ENCODE measurements around the gene NT5DC2. TPM values are rescaled to one million over a fixed set of nuclear protein-coding genes. Genes with fewer than 3 reads are reported as not detected.

The NT5DC2 gene
- polyA plus RNA-seq, 3 donors, result 0.66 to 28.4 (median 0.67) TPM

- Mint-ChIP-seq H3K27me3 (ENCODE audit: low read depth in 3 of 3) (peaks cover 0 to 5% (median 3%) of the 10 kb centered on the region in 3 donors), H3K27ac (peak overlapping the region in 1 of 7 donors; percentile 40), H3K4me1 (no peaks in the 10 kb centered on the region), H3K9me3 (no peaks in the 10 kb centered on the region), H3K4me3 (no peak overlapping the region), H3K36me3 (peaks cover 83 to 97% of the 10 kb centered on the region in 2 donors)
- no peak for DNase-seq
- Histone ChIP-seq H3K36me3 (replicated peaks in 1 of 2; ENCODE audit: control insufficient read depth in 1 of 2, insufficient read depth in 2 of 2, low read length in 2 of 2) (peaks cover 99% of the 10 kb centered on the region in 2 donors), H3K27me3 (ENCODE audit: control insufficient read depth in 2 of 2, insufficient read depth in 2 of 2, low read length in 2 of 2) (no peaks in the 10 kb centered on the region), H3K79me2 (ENCODE audit: insufficient read depth, low read length) (no peaks in the 10 kb centered on the region), H4K20me1 (ENCODE audit: insufficient read depth, low read length) (peaks cover 17% of the 10 kb centered on the region), H3K9ac (ENCODE audit: insufficient read depth, low read length, poor library complexity, severe bottlenecking) (no peak overlapping the region), H2AFZ (ENCODE audit: insufficient read depth, low read depth, low read length, poor library complexity, severe bottlenecking) (no peak overlapping the region), H3K9me3 (replicated peaks in 1 of 2; ENCODE audit: control insufficient read depth in 1 of 2, insufficient read depth in 1 of 2, low read length in 2 of 2) (no peaks in the 10 kb centered on the region), H3K4me3 (replicated peaks in 1 of 3; ENCODE audit: low read depth in 2 of 3, low read length in 3 of 3) (no peak overlapping the region), H3K4me2 (replicated peaks; ENCODE audit: extremely low read depth, low read length, poor library complexity, severe bottlenecking) (no peak overlapping the region), H3K4me1 (ENCODE audit: control insufficient read depth in 1 of 2, insufficient read depth in 2 of 2, low read length in 2 of 2) (no peaks in the 10 kb centered on the region), H3K27ac (ENCODE audit: low read depth in 1 of 2, low read length in 2 of 2) (no peak overlapping the region)
- WGBS (ENCODE audit: insufficient coverage), result 93% methylated on average over 19 of the region's 19 CpGs
- TF ChIP-seq CTCF (IDR thresholded peaks at IDR 0.05), result no peak
- intact Hi-C loops (cut with micrococcal nuclease), result no loop called here
These were observed 17.0 kb downstream of the NT5DC2 start for GRCh38 chr3:52516509-52517195.

- no peaks in the 10 kb centered on the region for H3K4me1 Mint-ChIP-seq
- H3K4me3 ChIP-seq (replicated peaks in 1 of 3; ENCODE audit: low read depth in 2 of 3, low read length in 3 of 3), result no peak overlapping the region
- no peaks in the 10 kb centered on the region for H3K27me3 ChIP-seq (ENCODE audit: control insufficient read depth in 2 of 2, insufficient read depth in 2 of 2, low read length in 2 of 2)
- no peaks in the 10 kb centered on the region for H3K9me3 ChIP-seq (replicated peaks in 1 of 2; ENCODE audit: control insufficient read depth in 1 of 2, insufficient read depth in 1 of 2, low read length in 2 of 2)
- H3K79me2 ChIP-seq (ENCODE audit: insufficient read depth, low read length), result no peaks in the 10 kb centered on the region
- 90% methylated on average over 4 of the region's 6 CpGs for WGBS (ENCODE audit: insufficient coverage)
- H3K27me3 Mint-ChIP-seq (ENCODE audit: low read depth in 3 of 3), result peaks cover 0 to 5% (median 3%) of the 10 kb centered on the region in 3 donors
- H3K9ac ChIP-seq (ENCODE audit: insufficient read depth, low read length, poor library complexity, severe bottlenecking), result no peak overlapping the region
- H2AFZ ChIP-seq (ENCODE audit: insufficient read depth, low read depth, low read length, poor library complexity, severe bottlenecking), result no peak overlapping the region
- H3K4me2 ChIP-seq (replicated peaks; ENCODE audit: extremely low read depth, low read length, poor library complexity, severe bottlenecking), result no peak overlapping the region
- H3K27ac Mint-ChIP-seq, result peak overlapping the region in 4 of 7 donors; percentile 15 to 45 (median 34)
- peaks cover 84 to 97% of the 10 kb centered on the region in 2 donors for H3K36me3 Mint-ChIP-seq
- DNase-seq, result no peak
- no peaks in the 10 kb centered on the region for H3K4me1 ChIP-seq (ENCODE audit: control insufficient read depth in 1 of 2, insufficient read depth in 2 of 2, low read length in 2 of 2)
- no peak for TF ChIP-seq CTCF (IDR thresholded peaks at IDR 0.05)
- intact Hi-C loops (cut with micrococcal nuclease), result no loop called here
- H3K27ac ChIP-seq (ENCODE audit: low read depth in 1 of 2, low read length in 2 of 2), result peak overlapping the region in 1 of 2 donors; percentile 20
- H3K4me3 Mint-ChIP-seq, result no peak overlapping the region
- peaks cover 16% of the 10 kb centered on the region for H4K20me1 ChIP-seq (ENCODE audit: insufficient read depth, low read length)
- H3K9me3 Mint-ChIP-seq, result no peaks in the 10 kb centered on the region
- peaks cover 99% of the 10 kb centered on the region in 2 donors for H3K36me3 ChIP-seq (replicated peaks in 1 of 2; ENCODE audit: control insufficient read depth in 1 of 2, insufficient read depth in 2 of 2, low read length in 2 of 2)
These were observed 18.5 kb downstream of the NT5DC2 start for GRCh38 chr3:52515192-52515591.
